Measurements from ENCODE around the gene FBXL15. TPM values are rescaled to one million over a fixed set of nuclear protein-coding genes. Genes with fewer than 3 reads are reported as not detected.

FBXL15 gene
- total RNA-seq, 4 donors from 2014 or later: 36.9 to 57.8 (median 44.8) TPM

- peaks cover 0 to 41% (median 26%) of the 10 kb centered on the region in 4 donors for H3K4me1 ChIP-seq
- peak overlapping the region in 1 of 4 donors; percentile 90 for H3K4me3 ChIP-seq
- H3K27ac ChIP-seq: peak overlapping the region in 1 of 4 donors; percentile 94
- TF ChIP-seq CTCF (IDR thresholded peaks at IDR 0.05) (no peak), POLR2A (IDR thresholded peaks at IDR 0.05) (no peak)
- peaks cover 0 to 2% of the 10 kb centered on the region in 2 donors for H3K27me3 ChIP-seq
- H3K9me3 ChIP-seq: no peaks in the 10 kb centered on the region
- peak in 1 of 3 donors; percentile 44 for DNase-seq
- H3K36me3 ChIP-seq: peaks cover 0 to 21% (median 0%) of the 10 kb centered on the region in 3 donors
Measured at GRCh38 chr10:102423372-102423968, 2.8 kb downstream of the FBXL15 start.

- no peak overlapping the region for H3K4me3 ChIP-seq
Measured at GRCh38 chr10:102424145-102424544, 3.5 kb downstream of the FBXL15 start.

GRCh38 chr10:102424916-102425315 lies 4.3 kb downstream of the FBXL15 start:
- TF ChIP-seq POLR2A (IDR thresholded peaks at IDR 0.05) (no peak), CTCF (IDR thresholded peaks at IDR 0.05) (no peak)
- no peaks in the 10 kb centered on the region for H3K9me3 ChIP-seq
- peaks cover 0 to 21% (median 0%) of the 10 kb centered on the region in 3 donors for H3K36me3 ChIP-seq
- peaks cover 0 to 29% (median 16%) of the 10 kb centered on the region in 4 donors for H3K4me1 ChIP-seq
- DNase-seq: peak in 1 of 3 donors; percentile 43
- H3K4me3 ChIP-seq: no peak overlapping the region
- H3K27me3 ChIP-seq: no peaks in the 10 kb centered on the region
- H3K27ac ChIP-seq: no peak overlapping the region

More at GRCh38 chr10:102424145-102424544, 3.5 kb downstream of the FBXL15 start:
- Histone ChIP-seq H3K4me1 (peaks cover 0 to 36% (median 22%) of the 10 kb centered on the region in 4 donors), H3K36me3 (peaks cover 0 to 21% (median 0%) of the 10 kb centered on the region in 3 donors), H3K9me3 (no peaks in the 10 kb centered on the region), H3K27ac (no peak overlapping the region), H3K27me3 (no peaks in the 10 kb centered on the region)
- TF ChIP-seq POLR2A (IDR thresholded peaks at IDR 0.05) (no peak), CTCF (IDR thresholded peaks at IDR 0.05) (no peak)
- DNase-seq: no peak

- H3K9me3 ChIP-seq: no peaks in the 10 kb centered on the region
- no peak overlapping the region for H3K4me3 ChIP-seq
- TF ChIP-seq POLR2A (IDR thresholded peaks at IDR 0.05) (no peak), CTCF (IDR thresholded peaks at IDR 0.05) (no peak)
- no peak for DNase-seq
- H3K4me1 ChIP-seq: peaks cover 0 to 23% (median 11%) of the 10 kb centered on the region in 4 donors
- H3K27ac ChIP-seq: no peak overlapping the region
- peaks cover 0 to 21% (median 0%) of the 10 kb centered on the region in 3 donors for H3K36me3 ChIP-seq
- no peaks in the 10 kb centered on the region for H3K27me3 ChIP-seq
Measured at GRCh38 chr10:102425444-102425843, 4.8 kb downstream of the FBXL15 start.

- H3K27ac ChIP-seq: no peak overlapping the region
- no peaks in the 10 kb centered on the region for H3K27me3 ChIP-seq
- H3K36me3 ChIP-seq: peaks cover 0 to 21% (median 0%) of the 10 kb centered on the region in 3 donors
- TF ChIP-seq POLR2A (IDR thresholded peaks at IDR 0.05) (no peak), CTCF (IDR thresholded peaks at IDR 0.05) (no peak)
- DNase-seq: no peak
- H3K4me3 ChIP-seq: no peak overlapping the region
- H3K4me1 ChIP-seq: peaks cover 0 to 31% (median 11%) of the 10 kb centered on the region in 4 donors
- no peaks in the 10 kb centered on the region for H3K9me3 ChIP-seq
Measured at GRCh38 chr10:102426803-102427287, 6.2 kb downstream of the FBXL15 start.

Data from Peyer's patch (tissue), 4 donors.